IPS-NIHi11 (cell line): ENCODE results near the gene MTARC1.

Experiments used
- DNase-seq: peaks from one replicate; pipeline ENCODE4 v3.0.0; 2012; ENCODE audit warnings: mixed read lengths, low spot score

The MTARC1 gene

GRCh38 chr1:220770245-220770913, 16.3 kb upstream of the MTARC1 start:
- DNase-seq, result no peak

- DNase-seq, result no peak
These were observed 13.9 kb upstream of the MTARC1 start for GRCh38 chr1:220772846-220773245.

GRCh38 chr1:220775240-220775853, 11.4 kb upstream of the MTARC1 start:
- DNase-seq, result peak; percentile 56

GRCh38 chr1:220776254-220776653, 10.5 kb upstream of the MTARC1 start:
- no peak for DNase-seq

GRCh38 chr1:220776720-220777326, 9.9 kb upstream of the MTARC1 start:
- DNase-seq, result peak; percentile 89

- no peak for DNase-seq
These were observed 3.3 kb upstream of the MTARC1 start for GRCh38 chr1:220783453-220783852.

GRCh38 chr1:220784751-220785150, 2.0 kb upstream of the MTARC1 start:
- DNase-seq, result no peak

GRCh38 chr1:220785166-220786056, 1.3 kb upstream of the MTARC1 start:
- no peak for DNase-seq

GRCh38 chr1:220786057-220786336, 716 bp upstream of the MTARC1 start:
- no peak for DNase-seq

- DNase-seq, result peak; percentile 71
These were observed 431 bp downstream of the MTARC1 start for GRCh38 chr1:220787069-220787619.

GRCh38 chr1:220788900-220789299, 2.2 kb downstream of the MTARC1 start:
- DNase-seq, result no peak

- no peak for DNase-seq
These were observed 2.9 kb downstream of the MTARC1 start for GRCh38 chr1:220789532-220790147.

- no peak for DNase-seq
These were observed 4.6 kb downstream of the MTARC1 start for GRCh38 chr1:220791285-220791684.

GRCh38 chr1:220791956-220792355, 5.2 kb downstream of the MTARC1 start:
- DNase-seq, result no peak

GRCh38 chr1:220796530-220796929, 9.8 kb downstream of the MTARC1 start:
- no peak for DNase-seq

- no peak for DNase-seq
These were observed 10.3 kb downstream of the MTARC1 start for GRCh38 chr1:220797044-220797443.

- no peak for DNase-seq
These were observed 10.8 kb downstream of the MTARC1 start for GRCh38 chr1:220797553-220797952.

- DNase-seq, result no peak
These were observed 11.6 kb downstream of the MTARC1 start for GRCh38 chr1:220798338-220798737.

- no peak for DNase-seq
These were observed 13.5 kb downstream of the MTARC1 start for GRCh38 chr1:220800262-220800661.

- peak; percentile 40 for DNase-seq
These were observed 16.9 kb downstream of the MTARC1 start for GRCh38 chr1:220803401-220804201.

- no peak for DNase-seq
These were observed 17.5 kb downstream of the MTARC1 start for GRCh38 chr1:220804202-220804586.
